Gastroesophageal sphincter (tissue), 3 donors: Measurements from ENCODE around the gene TROAP.

Experiments used
- CTCF ChIP-seq, 4 experiments: fragments of 200-600 bp in 2 of 4; fragments of 450-650 bp in 2 of 4; sonication (generic) in 1 of 4; IDR thresholded peaks; one replicate each; pipeline ENCODE4 v1.5.1; 2017 to 2019; ENCODE audit warnings: antibody characterized with exemption in 4 of 4, mild to moderate bottlenecking in 2 of 4, moderate library complexity in 2 of 4
- EP300 ChIP-seq: sonication (generic); formaldehyde crosslinking; IDR thresholded peaks from one replicate; pipeline ENCODE4 v1.6.1; 2017; ENCODE audit warnings: antibody characterized with exemption, mild to moderate bottlenecking
- POLR2A ChIP-seq, 2 donors: fragments of 450-650 bp; IDR thresholded peaks; one replicate each; pipeline ENCODE4 v1.6.1; 2017; ENCODE audit warnings: antibody characterized with exemption in 2 of 2, mild to moderate bottlenecking in 2 of 2, moderate library complexity in 1 of 2
- POLR2AphosphoS5 ChIP-seq: sonication (generic); formaldehyde crosslinking; IDR thresholded peaks from one replicate; pipeline ENCODE4 v1.6.1; 2017; ENCODE audit warnings: antibody characterized with exemption

- TF ChIP-seq CTCF (IDR thresholded peaks at IDR 0.05): no peak
- TF ChIP-seq EP300: no peak
- no peak for TF ChIP-seq POLR2AphosphoS5
- TF ChIP-seq POLR2A (IDR thresholded peaks at IDR 0.05): no peak
Observed at GRCh38 chr12:49367381-49368239, 44.6 kb downstream of the TROAP start, which contains the start of gene SPATS2.
